Measurements from ENCODE around the gene AGTRAP.

The AGTRAP gene

GRCh38 chr1:11800391-11800755, 64.4 kb downstream of the AGTRAP start:
- no peak for DNase-seq (ENCODE audit: low read depth in 2 of 2)

Data from stimulated activated CD4-positive, alpha-beta T cell treated with anti-CD3 and anti-CD28 coated beads, Interleukin-15, amount 100 ng/mL, for 48 hours (primary cell).